MV-4-11 (cell line): ENCODE data around the gene BCL2L11.

Source experiments
- DNase-seq: peaks from one replicate; lab custom pipeline; 2025; lab: John Stamatoyannopoulos, UW

BCL2L11 gene

DNA sequence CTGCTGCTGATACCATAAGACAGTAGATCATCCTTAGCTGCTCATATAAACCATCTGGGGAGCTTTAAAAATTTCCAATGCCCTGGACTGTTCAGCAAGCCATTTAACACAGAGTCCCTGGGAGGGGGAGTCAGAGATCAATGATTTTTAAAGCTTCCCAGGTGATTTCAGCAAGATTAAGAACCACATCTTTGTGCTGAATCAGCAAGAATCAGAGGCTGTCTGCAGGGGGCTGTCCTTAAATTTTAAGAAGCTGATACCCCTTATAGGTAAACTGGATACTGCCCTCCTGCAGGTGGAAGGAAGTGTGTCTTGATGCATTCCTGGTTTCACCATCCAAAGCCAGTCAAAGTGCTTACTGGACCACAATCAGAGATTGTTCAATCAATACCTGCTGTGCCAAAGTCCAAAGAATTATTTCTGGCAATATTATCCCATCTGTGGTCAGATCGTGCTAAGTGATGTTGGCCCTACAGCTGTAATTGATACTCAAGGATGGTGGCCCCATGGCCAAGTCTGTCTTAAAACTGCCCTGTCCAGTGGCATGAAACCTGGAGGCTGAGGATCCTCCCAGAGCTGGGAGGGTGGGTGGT, 72.2 kb downstream of the BCL2L11 start:
- DNase-seq: no peak

DNA sequence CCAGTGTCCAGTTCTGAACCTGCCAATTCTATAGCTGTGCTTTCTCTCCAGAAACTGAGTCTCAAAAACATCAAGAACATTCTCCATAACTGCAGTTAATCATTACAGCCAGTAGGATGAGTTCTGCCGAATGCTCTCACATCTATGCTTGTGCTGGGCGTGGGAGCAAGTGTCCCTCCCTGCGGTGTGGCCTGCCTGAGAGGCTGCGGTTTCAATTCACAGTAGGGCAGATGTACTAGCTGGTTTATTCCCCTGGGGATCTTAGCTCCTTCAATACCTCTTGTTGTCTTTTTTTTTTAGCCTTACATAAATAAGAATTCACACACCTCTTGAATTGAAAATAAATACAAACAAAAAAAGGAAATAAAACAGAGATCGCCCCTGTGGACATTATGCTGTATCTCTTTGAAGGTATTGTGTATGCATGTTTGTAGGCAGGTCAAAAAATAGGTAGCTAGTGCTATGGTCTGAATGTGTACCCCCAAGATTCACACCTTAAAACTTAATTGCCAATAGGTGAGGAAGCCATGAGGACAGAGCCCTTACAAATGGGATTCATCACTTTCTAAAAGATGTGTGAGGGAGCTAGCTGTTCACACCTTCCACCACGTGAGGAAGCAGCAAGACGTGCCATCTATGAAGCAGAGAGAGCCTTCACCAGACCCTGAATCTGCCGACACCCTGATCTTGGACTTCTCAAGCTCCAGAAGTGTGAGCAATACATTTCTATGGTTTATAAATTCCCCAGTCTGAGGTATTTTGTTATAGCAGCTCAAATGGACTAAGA, 74.3 kb downstream of the BCL2L11 start:
- no peak for DNase-seq

DNA sequence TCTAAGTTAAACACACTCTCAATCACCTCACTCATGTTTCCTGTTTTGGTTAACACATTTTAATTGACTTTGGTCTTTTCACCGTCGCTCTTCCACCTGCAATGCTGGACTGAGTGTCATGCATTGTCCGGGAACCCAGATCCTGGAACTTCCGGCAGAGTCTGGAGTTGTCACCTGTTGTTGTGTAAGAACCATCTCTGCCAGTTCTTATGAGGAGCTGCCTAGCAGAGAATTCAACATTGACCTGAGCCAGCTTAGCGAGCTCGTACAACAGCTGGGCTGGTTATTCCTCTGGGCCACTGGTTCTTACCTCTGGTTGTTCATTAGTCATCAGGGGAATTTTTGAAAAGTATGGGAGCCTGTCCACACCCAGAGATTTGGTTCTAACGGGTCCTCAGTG, 75.7 kb downstream of the BCL2L11 start:
- DNase-seq: no peak

DNA sequence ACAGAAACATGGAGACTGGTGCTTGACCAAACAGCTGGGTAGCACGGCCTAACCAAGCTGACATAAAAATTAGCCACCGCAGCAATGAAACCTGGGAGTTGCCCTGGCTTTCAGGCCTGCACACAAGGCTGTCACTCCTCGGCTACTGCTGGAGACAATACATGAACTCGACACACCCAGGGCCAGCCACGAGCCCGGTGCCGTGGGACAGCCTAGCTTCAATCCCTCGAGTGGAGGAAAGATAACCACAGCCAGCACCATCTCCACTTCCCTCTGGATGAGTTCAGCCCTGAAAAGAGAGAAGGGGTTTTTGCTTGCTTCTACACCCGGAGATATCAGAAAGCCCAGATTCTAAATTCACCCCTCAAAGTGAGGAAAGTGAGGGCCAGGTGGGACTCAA, 78.0 kb downstream of the BCL2L11 start:
- no peak for DNase-seq

DNA sequence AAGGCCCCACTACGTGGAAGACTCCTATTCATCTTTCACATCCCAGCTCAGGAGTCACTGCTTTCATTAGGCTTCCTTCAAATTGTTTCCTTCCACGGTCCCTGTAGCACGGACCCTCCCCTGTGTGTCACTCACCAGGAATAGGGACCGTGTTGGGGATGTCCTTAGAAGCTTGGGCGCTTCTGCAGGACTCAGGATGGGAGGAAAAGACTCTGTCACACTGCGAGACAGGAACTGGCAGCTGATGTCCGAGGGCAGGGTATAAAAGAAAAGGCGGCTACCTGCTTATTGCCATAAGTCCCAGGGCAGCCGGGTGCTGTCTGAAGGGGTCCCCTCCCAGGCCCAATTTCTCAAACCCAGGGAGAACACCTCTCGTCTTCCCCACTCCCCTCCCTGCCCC, 79.1 kb downstream of the BCL2L11 start:
- no peak for DNase-seq

DNA sequence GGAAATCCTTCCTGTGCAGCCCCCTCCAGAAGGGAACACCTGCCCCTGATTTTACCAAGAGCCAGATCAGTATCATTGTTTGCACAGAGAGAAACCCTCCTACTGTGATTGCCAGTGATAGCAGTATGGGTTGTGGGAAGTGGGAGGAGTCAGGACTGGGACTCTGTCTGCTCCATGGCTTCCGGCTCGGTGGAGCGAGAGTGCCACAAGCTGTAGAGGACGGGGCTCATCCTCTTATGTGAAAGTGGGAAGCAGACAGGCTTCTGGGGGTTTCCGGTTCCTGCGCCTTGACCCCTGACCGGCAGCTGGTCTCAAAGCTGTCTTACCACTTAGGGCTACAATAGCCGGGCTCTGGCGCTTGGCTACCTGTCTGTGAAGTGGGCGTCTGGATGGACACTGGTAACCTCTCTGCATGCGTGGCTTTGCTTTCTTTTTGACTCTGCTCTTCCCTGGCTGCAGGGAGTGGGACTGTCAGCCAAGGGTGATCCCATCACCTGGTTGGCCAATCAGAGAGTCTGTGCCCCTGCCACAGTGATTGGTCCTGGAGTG, 79.7 kb downstream of the BCL2L11 start:
- DNase-seq: no peak

DNA sequence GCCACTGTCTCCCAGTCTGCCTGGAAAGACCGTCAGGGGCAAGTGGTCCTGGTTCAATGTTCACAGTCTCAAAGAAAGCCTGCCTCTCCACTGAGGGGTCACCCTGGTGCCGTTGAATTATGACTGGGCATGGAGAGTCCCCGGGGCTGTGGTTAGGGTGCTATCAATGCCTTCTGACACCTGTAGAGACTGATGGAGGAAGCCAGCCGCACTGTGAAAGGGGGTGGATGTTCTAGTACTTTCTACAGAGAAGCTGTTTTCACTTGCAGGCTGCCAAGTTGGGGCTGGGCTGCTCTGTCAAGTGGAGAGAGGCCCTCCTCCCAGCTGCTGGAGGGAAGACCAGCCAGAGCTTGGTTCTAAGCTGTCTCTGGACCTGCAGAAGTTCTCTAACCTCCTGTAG, 80.5 kb downstream of the BCL2L11 start:
- DNase-seq: no peak

DNA sequence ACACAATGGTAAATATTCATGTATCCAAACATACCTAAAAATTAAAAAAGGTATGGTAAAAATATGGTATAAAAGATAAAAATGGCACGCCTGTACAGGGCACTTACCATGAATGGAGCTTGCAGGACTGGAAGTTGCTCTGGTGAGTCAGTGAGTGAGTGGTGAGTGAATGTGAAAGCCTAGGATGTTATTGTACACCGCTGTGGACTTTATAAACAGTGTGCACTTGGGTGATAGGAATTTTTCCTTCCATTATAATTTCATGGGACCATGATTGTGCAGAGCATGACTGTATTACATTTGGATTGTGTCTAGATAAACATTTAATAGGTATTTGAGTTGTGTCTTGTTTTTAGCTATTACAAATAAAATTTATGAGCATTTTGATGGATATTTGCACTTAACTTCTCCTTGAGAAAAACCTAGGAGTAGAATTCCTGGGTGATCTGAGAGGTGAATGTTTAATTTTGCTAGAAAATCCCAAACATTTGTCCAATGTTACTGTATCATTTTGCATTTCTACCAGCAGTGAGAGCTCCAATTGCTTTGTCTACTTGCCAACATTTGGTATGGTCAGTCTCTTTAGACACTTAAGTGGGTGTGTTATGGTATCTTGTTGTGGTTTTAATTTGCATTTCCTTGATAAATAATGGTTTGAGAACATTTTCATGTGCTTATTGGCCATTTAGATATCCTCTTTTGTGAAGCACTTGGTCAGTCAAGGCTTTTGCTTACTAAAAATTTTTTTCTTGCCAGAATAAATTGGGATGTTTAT, 81.7 kb downstream of the BCL2L11 start:
- DNase-seq: no peak

DNA sequence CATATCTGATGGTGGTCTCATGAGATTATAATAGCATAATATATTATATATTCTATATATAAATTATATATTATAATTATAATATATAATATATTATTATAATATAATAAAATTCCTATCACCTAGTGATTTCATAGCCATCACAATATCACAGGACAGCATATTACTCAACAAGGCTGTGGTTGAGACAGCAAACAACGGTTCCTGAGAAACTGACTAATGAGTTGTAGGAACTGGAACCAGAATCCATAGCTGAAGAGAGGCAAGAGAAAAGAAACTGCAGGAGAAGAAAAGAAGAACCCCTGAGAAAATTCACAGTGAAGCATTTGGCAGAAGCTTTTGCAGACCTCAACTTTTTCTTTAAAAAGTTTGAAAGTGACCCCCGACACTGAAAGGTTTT, 84.0 kb downstream of the BCL2L11 start:
- peak; percentile 57 for DNase-seq

DNA sequence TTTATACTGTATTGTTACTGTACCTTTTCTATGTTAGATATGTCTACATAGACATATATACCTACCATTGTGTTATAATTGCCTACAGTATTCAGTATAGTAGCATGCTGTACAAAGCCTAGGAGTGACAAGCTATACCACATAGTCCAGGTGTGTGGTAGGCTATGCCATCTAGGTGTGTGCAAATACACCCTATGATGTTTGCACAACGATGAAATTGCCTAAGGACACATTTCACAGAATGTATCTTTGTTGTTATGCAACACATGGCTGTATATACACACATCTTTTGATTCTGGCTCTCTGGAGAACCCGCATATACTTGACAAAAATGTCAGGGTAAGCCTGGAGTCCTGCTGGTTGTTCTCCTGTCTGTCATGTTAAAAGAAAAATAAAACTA, 85.1 kb downstream of the BCL2L11 start:
- DNase-seq: no peak

DNA sequence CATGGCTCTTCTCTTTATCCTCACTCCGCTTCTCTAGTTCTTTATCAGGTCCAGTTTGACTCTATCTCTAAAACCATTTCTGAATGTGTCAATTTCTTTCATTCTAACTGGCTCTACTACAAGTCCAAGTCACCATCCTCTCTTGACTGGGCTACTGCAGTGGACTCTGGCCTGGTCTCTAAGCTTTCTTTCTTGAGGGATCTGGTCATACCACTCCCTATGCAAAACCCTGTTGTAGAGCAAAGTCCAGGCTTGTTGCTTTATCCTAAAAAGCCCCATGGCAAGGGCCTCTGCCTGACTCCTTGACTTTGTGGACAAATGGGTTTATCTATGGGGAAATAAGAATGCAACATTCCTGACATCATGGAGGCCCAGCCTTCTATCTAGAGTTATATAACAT, 87.1 kb downstream of the BCL2L11 start:
- DNase-seq: no peak

DNA sequence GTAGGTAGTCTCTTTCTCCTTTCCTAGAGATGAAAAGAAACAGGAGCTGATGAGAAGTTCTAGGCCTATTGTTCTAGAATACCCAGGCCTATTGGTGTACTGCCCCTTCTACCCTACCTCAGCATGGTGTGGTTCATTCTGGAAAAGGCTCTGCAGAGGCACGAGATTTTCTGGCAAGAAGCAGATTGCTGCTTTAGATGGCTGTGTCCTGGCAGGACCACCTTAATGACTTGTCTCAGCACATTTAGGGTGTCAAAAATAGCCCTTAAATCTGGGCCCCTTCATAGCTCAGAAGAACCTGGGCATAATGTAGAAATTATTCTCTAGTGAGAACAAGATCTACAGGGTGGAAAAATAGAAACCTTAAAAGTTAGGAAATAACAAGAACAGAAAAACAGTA, 87.9 kb downstream of the BCL2L11 start:
- DNase-seq: no peak

DNA sequence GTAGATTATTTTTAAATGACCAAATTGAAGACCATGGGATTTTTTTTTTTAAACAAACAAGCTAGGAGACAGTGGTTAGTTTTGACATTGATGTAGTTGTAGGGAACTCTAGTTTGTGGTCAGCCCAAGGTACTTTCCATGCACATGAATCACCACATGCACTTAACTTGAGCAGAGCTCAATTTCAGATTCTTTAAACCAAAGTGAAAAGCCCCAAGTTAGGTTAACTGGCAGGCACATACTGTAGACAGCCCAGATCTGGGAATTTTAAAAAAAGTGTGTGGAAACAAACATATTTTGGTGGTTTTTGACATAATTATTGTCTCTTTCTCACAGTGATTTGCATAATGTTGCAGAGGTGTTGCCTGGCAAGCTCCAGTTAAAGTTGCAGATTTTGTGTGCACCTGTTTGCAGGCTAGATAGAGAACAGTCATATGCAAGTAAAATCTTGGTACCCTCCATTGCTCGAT, 88.4 kb downstream of the BCL2L11 start:
- DNase-seq: peak; percentile 65

DNA sequence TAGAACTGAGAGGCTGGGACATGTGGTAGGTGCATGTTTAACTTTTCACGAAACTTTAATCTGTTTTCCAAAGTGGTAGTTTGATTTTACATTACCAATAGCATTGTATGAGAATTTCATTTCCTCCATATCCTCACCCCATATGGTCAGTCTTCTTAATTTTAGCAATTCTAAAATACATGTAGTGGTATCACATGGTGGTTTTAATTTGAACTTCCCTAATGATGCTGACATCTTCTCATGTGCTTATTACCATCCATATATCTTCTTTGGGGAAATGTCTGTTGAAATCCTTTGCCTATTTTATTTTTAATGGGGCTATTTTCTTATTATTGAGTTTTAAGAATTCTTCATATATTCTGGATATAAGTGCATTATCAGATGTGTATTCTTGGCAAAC, 89.3 kb downstream of the BCL2L11 start:
- DNase-seq: peak; percentile 5

DNA sequence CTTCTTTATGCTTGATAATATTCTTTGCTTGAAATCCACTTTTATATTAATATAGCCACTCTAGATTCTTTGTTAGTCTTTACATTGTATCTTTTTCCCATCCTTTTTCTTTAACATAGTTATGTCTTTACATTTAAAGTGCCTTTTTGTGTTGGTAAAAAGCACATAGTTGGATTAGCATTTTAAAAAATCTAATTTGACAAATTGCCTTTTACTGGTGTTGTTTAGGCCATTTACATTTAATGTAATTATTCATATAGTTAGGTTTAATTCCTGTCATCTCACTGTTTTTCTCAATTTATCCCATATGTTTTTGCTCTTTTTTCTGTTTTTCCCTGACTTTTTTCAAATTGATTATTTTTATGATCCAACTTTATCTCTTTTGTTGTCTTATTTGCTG, 93.2 kb downstream of the BCL2L11 start:
- DNase-seq: no peak

DNA sequence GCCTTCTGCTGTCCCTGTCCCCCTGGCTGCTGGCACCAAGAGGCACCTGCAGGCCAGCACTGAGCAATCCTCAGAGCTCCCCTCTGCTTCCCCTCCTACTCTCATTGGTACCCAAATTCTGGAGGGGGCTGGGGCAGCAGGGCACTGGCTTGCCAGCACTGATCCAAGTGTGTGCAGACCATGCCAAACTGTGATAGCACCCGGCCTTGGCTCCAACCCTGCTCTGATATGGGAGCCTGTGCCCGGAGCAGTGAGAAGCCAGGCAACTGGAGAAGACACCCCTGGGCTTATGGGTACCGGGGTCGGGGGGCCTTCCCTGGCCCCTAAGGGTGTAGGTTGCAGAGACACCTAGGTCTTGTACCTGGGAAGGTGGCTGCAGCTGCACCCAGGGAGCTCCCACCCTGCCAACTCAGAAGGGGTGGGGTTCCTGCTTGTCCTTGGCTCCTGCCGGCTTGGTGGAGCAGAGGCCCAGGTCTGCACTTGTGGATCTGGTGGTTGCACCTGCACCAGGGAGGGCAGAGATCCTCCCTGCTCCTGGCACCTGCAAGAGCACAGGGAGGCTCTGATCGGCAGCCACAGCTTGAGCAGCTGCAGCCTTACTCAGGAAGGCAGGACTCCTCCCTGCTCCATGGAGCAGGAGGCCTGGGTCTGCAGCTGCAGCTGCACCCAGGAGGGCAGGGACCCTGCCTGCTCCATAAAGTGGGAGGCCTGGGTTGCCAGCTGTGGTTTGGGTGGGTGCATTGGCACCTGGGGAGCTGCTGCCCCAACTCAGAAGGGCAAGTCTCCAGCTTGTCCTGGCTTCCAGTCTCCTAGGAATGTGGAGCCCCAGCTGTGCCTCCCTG, 96.3 kb downstream of the BCL2L11 start:
- DNase-seq: no peak
